ENCODE results near the gene ASIC5.
A peak's percentile ranks its signal among the peaks of the same experiment; 100 is the strongest.

Gene ASIC5

GRCh38 chr4:155828628-155829027, 37.4 kb downstream of the ASIC5 start:
- TF ChIP-seq, protein P1, sequence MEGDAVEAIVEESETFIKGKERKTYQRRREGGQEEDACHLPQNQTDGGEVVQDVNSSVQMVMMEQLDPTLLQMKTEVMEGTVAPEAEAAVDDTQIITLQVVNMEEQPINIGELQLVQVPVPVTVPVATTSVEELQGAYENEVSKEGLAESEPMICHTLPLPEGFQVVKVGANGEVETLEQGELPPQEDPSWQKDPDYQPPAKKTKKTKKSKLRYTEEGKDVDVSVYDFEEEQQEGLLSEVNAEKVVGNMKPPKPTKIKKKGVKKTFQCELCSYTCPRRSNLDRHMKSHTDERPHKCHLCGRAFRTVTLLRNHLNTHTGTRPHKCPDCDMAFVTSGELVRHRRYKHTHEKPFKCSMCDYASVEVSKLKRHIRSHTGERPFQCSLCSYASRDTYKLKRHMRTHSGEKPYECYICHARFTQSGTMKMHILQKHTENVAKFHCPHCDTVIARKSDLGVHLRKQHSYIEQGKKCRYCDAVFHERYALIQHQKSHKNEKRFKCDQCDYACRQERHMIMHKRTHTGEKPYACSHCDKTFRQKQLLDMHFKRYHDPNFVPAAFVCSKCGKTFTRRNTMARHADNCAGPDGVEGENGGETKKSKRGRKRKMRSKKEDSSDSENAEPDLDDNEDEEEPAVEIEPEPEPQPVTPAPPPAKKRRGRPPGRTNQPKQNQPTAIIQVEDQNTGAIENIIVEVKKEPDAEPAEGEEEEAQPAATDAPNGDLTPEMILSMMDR (IDR thresholded peaks at IDR 0.05; ENCODE audit: control insufficient read depth, extremely low read depth, insufficient read depth): no peak
- H3K4me3 ChIP-seq (ENCODE audit: low read depth, low read length): no peak overlapping the region
- DNase-seq (ENCODE audit: low read depth): no peak

DNA sequence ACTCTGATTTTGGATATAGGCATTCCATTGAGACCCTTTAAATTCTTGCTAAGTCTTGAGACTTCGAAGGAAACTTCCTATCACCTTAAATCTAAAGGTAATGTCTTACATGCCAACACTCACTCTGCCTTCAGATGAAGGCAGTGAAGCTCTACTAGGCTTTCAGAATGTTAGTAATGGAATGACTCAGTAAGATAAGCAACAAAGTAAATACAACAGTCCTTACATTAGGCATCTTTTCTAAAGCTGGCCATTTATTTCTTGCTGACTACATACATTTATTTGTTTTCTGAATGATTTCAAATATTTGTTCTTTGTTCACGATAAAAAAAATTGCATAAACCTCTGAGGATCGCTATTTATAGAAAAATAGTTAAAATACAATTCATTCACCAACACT, 43.5 kb downstream of the ASIC5 start:
- DNase-seq (ENCODE audit: low read depth): no peak
- TF ChIP-seq, protein P1 (IDR thresholded peaks at IDR 0.05; ENCODE audit: control insufficient read depth, extremely low read depth, insufficient read depth): no peak
- no peak overlapping the region for H3K4me3 ChIP-seq (ENCODE audit: low read depth, low read length)

DNA sequence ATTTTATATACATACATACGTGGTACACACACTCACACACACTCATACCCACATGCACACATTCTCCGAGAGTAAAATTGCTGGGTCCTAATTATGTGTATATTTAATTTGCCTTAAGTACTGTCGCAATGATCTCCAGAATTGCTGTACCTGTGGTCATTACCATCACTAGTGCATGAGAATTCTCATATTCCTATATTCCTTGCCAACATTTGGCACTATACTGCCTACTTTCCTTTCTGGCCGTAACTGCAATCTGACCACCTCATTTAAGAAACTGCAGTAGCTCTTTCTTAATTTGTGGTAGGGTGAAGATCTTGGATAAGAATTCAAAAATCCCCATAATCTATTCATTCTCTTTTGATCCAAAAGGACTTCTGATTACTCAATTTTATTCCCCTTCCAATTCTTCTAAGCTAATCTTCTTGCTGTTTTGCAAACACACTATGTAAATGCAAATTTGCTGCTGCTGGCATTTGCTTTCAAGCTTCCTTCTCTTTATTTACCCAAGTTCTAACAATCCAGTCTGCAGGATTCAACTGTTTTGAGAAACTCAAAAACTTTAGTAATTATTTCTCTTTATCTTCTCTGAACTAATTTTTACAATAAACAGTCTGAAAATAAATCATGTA, 45.1 kb downstream of the ASIC5 start:
- H3K4me3 ChIP-seq (ENCODE audit: low read depth, low read length): no peak overlapping the region
- TF ChIP-seq, protein P1 (IDR thresholded peaks at IDR 0.05; ENCODE audit: control insufficient read depth, extremely low read depth, insufficient read depth): no peak
- DNase-seq (ENCODE audit: low read depth): no peak

- TF ChIP-seq, protein P1 (IDR thresholded peaks at IDR 0.05; ENCODE audit: control insufficient read depth, extremely low read depth, insufficient read depth): no peak
- no peak for DNase-seq (ENCODE audit: low read depth)
Observed at GRCh38 chr4:155819066-155819465, 47.0 kb downstream of the ASIC5 start.

DNA sequence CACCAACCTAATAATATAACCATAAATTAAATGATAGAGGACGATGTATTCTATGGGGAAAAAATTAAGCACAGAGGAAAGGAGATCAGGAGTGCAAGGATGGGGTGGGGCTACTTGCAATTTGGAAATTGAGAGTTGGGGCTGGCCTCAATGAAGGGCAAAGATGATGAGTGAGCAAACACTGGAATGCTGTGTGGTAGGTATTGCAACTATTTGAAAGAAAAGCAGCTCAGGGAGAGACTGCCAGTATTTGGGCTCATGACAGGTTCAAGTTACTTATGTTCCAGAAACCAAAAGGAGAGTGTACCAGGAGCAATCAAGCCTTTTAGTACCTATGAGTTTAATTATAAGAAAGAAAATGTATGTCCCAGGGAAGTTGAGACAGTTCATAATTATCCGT, 47.4 kb downstream of the ASIC5 start:
- TF ChIP-seq, protein P1 (IDR thresholded peaks at IDR 0.05; ENCODE audit: control insufficient read depth, extremely low read depth, insufficient read depth): no peak
- DNase-seq (ENCODE audit: low read depth): no peak
- H3K4me3 ChIP-seq (ENCODE audit: low read depth, low read length): no peak overlapping the region

More at GRCh38 chr4:155819066-155819465, 47.0 kb downstream of the ASIC5 start:
- no peak overlapping the region for H3K4me3 ChIP-seq (ENCODE audit: low read depth, low read length)

GRCh38 chr4:155811083-155811482, 55.0 kb downstream of the ASIC5 start:
- TF ChIP-seq, protein P1 (IDR thresholded peaks at IDR 0.05; ENCODE audit: control insufficient read depth, extremely low read depth, insufficient read depth): no peak
- no peak for DNase-seq (ENCODE audit: low read depth)
- no peak overlapping the region for H3K4me3 ChIP-seq (ENCODE audit: low read depth, low read length)

DNA sequence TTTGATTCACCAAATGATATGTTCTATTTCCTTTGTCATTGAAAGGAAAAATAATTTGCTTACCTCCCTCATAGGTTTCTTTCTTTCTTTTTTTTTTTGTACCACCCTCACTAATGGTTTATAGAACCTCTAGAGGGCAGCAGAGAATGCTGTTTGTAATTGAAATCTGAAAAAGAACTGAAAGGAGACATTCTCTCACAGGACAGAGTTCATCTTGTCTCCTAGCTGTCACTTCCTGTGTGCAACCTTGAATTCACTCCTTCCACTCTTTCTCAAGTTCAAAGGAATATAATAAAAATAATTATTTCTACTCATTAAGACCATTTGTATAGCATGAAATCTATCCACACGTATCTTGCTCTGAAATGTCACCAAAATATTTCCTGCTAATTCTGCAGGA, 56.2 kb downstream of the ASIC5 start:
- TF ChIP-seq, protein P1 (IDR thresholded peaks at IDR 0.05; ENCODE audit: control insufficient read depth, extremely low read depth, insufficient read depth): peak; percentile 58
- DNase-seq (ENCODE audit: low read depth): peak; percentile 77

More for the DNA sequence above, 56.2 kb downstream of the ASIC5 start:
- H3K4me3 ChIP-seq (ENCODE audit: low read depth, low read length): no peak overlapping the region

All from LNCaP clone FGC (cell line).